ENCODE data around the gene CDC42SE1.

The CDC42SE1 gene

DNA sequence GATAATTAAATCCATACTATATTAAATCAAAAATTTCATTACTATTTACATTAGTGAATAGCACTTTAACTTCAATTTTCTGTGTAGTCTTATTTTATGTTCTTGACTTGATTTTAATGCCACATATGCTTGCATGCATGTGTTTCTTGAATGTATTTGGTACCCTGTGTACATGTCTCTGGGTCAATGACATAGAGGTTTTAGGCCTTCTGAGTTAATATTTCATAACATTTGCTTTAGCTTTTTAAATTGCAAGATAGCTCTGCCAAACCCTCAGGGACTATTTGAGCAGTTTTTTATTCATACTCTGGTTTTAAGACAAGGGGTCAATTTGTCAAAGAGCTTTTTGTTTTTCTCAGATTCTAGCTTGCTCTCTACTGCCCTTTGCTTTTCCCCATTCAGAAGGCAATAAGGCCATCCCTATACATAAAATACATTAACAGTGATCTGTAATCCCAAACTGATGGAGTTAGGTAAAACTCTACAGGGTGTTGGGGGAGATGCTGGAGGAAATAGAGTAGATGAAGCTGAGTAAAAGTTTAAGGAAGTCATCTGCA lies 5.7 kb upstream of the CDC42SE1 start:
- Histone ChIP-seq H3K9me3 (ENCODE audit: control insufficient read depth, low read length) (no peaks in the 10 kb centered on the region), H3K9ac (ENCODE audit: low read length) (no peak overlapping the region), H3K27me3 (replicated peaks; ENCODE audit: control insufficient read depth, insufficient read depth, low read length) (no peaks in the 10 kb centered on the region), H3K4me3 (ENCODE audit: low read length) (no peak overlapping the region), H3K4me1 (ENCODE audit: control insufficient read depth, insufficient read depth, low read length) (peaks cover 17% of the 10 kb centered on the region), H3K36me3 (ENCODE audit: control insufficient read depth, insufficient read depth, low read length, severe bottlenecking) (no peaks in the 10 kb centered on the region)
- no peak for DNase-seq (ENCODE audit: low read depth)

DNA sequence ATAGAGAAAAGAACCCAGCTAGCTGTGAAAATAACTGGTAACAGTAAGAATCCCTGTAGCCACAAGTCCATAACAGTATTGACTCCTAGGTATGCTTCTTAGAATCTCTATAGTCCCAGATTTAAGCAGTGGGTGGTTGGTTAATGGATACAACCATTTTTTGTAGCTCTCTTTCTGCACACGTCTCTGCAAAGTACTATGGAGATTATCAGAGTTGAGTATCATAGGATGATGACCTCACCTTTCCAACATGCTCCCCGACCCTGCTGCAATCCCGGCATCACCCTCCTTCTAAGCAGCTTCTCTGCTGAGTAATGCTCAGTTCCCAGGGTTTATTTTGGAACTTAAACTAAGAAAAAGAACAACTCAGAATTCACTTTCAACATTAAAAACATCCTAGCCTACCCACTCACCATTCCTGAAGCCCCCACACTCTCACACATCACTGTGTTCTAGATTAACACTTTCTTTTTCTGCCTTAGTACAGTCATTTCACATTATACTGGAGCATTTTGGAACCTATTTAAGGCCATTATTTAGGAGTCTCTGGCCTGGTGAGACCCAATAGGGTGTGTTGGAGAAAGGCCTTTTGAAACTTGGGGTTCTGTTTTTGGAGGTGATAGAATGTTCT lies 3.4 kb upstream of the CDC42SE1 start:
- H3K36me3 ChIP-seq (ENCODE audit: control insufficient read depth, insufficient read depth, low read length, severe bottlenecking): no peaks in the 10 kb centered on the region
- H3K9ac ChIP-seq (ENCODE audit: low read length): peak overlapping the region; percentile 66
- H3K4me3 ChIP-seq (ENCODE audit: low read length): no peak overlapping the region
- H3K27me3 ChIP-seq (replicated peaks; ENCODE audit: control insufficient read depth, insufficient read depth, low read length): no peaks in the 10 kb centered on the region
- peaks cover 20% of the 10 kb centered on the region for H3K4me1 ChIP-seq (ENCODE audit: control insufficient read depth, insufficient read depth, low read length)
- DNase-seq (ENCODE audit: low read depth): peak; percentile 81
- no peaks in the 10 kb centered on the region for H3K9me3 ChIP-seq (ENCODE audit: control insufficient read depth, low read length)

DNA sequence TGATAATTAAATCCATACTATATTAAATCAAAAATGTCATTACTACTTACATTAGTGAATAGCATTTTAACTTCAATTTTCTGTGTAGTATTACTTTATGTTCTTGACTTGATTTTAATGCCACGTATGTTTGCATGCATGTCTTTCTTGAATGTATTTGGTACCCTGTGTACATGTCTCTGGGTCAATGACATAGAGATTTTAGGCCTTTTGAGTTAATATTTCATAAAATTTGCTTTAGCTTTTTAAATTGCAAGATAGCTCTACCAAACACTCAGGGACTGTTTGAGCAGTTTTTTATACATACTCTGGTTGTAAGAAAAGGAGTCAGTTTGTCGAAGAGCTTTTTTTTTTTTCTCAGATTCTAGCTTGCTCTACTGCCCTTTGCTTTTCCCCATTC lies 2.3 kb upstream of the CDC42SE1 start:
- Histone ChIP-seq H3K9ac (ENCODE audit: low read length) (no peak overlapping the region), H3K4me3 (ENCODE audit: low read length) (no peak overlapping the region), H3K4me1 (ENCODE audit: control insufficient read depth, insufficient read depth, low read length) (peaks cover 32% of the 10 kb centered on the region), H3K27me3 (replicated peaks; ENCODE audit: control insufficient read depth, insufficient read depth, low read length) (no peaks in the 10 kb centered on the region), H3K9me3 (ENCODE audit: control insufficient read depth, low read length) (no peaks in the 10 kb centered on the region), H3K36me3 (ENCODE audit: control insufficient read depth, insufficient read depth, low read length, severe bottlenecking) (no peaks in the 10 kb centered on the region)
- DNase-seq (ENCODE audit: low read depth): peak; percentile 34

DNA sequence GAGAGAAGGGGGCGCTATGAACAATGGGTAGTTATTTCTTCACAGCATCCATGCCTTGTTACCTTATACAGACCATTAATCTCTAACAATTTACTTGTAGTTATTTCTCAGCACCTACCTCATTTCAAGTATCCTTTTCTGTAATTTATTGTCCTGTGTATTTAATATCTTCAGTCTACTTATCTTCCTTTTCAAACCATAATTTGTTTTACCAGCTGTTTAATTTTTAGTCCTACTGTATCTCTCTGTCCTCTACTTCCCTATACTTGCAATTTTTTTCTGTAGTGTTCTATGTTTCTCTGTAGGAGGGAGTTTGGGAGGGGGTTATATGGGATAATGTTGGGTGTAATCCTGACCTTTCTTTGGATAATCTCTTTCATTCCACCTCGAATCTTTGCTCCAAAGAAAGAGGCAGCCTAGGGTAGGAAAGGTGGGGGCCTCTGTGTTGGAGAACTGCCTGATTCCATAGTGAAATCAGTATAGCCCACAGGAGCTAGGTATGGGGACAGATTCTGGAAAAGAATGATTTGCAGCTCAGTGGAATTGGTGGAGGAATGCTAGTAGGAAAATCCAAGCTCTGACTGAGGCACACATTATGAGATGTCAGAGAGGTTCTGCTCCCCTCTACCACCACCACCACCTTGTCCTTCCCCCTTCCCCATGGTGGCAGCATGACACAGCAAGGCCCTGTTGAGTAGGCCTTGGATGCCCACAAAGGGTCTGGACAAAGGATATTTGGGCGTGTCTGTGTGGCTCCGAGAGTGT lies 1.4 kb upstream of the CDC42SE1 start:
- no peaks in the 10 kb centered on the region for H3K27me3 ChIP-seq (replicated peaks; ENCODE audit: control insufficient read depth, insufficient read depth, low read length)
- DNase-seq (ENCODE audit: low read depth): peak; percentile 42
- peak overlapping the region; percentile 98 for H3K4me3 ChIP-seq (ENCODE audit: low read length)
- peaks cover 41% of the 10 kb centered on the region for H3K4me1 ChIP-seq (ENCODE audit: control insufficient read depth, insufficient read depth, low read length)
- peak overlapping the region; percentile 96 for H3K9ac ChIP-seq (ENCODE audit: low read length)
- peaks cover 8% of the 10 kb centered on the region for H3K36me3 ChIP-seq (ENCODE audit: control insufficient read depth, insufficient read depth, low read length, severe bottlenecking)
- H3K9me3 ChIP-seq (ENCODE audit: control insufficient read depth, low read length): no peaks in the 10 kb centered on the region

GRCh38 chr1:151060007-151060656 lies 710 bp upstream of the CDC42SE1 start, which contains the start of gene MLLT11:
MLLT11 (plus strand) TSS chr1:151060397; CDS start chr1:151067225, 6,828 bp downstream.
- Histone ChIP-seq H3K4me1 (ENCODE audit: control insufficient read depth, insufficient read depth, low read length) (peaks cover 40% of the 10 kb centered on the region), H3K36me3 (ENCODE audit: control insufficient read depth, insufficient read depth, low read length, severe bottlenecking) (peaks cover 15% of the 10 kb centered on the region), H3K9me3 (ENCODE audit: control insufficient read depth, low read length) (no peaks in the 10 kb centered on the region), H3K27me3 (replicated peaks; ENCODE audit: control insufficient read depth, insufficient read depth, low read length) (no peaks in the 10 kb centered on the region), H3K4me3 (ENCODE audit: low read length) (peak within 1 kb of the TSS; percentile 98), H3K9ac (ENCODE audit: low read length) (peak within 1 kb of the TSS; percentile 96)
- peak; percentile 89 for DNase-seq (ENCODE audit: low read depth)

GRCh38 chr1:151058692-151059091 lies 730 bp downstream of the CDC42SE1 start:
- no peaks in the 10 kb centered on the region for H3K9me3 ChIP-seq (ENCODE audit: control insufficient read depth, low read length)
- H3K9ac ChIP-seq (ENCODE audit: low read length): peak overlapping the region; percentile 96
- H3K4me3 ChIP-seq (ENCODE audit: low read length): peak overlapping the region; percentile 98
- peaks cover 40% of the 10 kb centered on the region for H3K4me1 ChIP-seq (ENCODE audit: control insufficient read depth, insufficient read depth, low read length)
- DNase-seq (ENCODE audit: low read depth): peak; percentile 60
- H3K27me3 ChIP-seq (replicated peaks; ENCODE audit: control insufficient read depth, insufficient read depth, low read length): no peaks in the 10 kb centered on the region
- peaks cover 29% of the 10 kb centered on the region for H3K36me3 ChIP-seq (ENCODE audit: control insufficient read depth, insufficient read depth, low read length, severe bottlenecking)

- Histone ChIP-seq H3K4me1 (ENCODE audit: control insufficient read depth, insufficient read depth, low read length) (peaks cover 37% of the 10 kb centered on the region), H3K27me3 (replicated peaks; ENCODE audit: control insufficient read depth, insufficient read depth, low read length) (no peaks in the 10 kb centered on the region), H3K4me3 (ENCODE audit: low read length) (peak overlapping the region; percentile 2), H3K9ac (ENCODE audit: low read length) (peak overlapping the region; percentile 8), H3K9me3 (ENCODE audit: control insufficient read depth, low read length) (no peaks in the 10 kb centered on the region), H3K36me3 (ENCODE audit: control insufficient read depth, insufficient read depth, low read length, severe bottlenecking) (peaks cover 54% of the 10 kb centered on the region)
- DNase-seq (ENCODE audit: low read depth): no peak
These were observed 3.3 kb downstream of the CDC42SE1 start for GRCh38 chr1:151056149-151056548.

DNA sequence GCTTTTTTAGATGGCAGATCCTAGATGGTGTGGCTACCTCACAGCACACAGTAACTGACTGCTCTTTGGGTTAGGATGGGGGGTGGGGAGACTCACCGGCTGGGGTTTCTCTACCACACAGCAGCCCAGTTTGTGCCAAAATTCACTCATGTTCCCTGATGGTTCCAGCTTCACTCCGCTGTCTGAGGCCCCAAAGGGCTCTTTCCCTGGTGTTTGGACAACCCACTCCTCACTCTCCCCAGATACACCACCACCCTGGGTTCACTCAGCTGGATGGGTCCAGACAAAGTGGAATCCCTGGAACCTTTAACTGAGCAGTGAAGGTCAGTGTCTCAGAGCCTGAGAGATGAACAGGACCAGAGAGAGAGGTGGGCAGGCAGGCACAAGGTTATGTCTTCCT lies 3.8 kb downstream of the CDC42SE1 start:
- H3K27me3 ChIP-seq (replicated peaks; ENCODE audit: control insufficient read depth, insufficient read depth, low read length): no peaks in the 10 kb centered on the region
- H3K9ac ChIP-seq (ENCODE audit: low read length): no peak overlapping the region
- no peak overlapping the region for H3K4me3 ChIP-seq (ENCODE audit: low read length)
- peaks cover 33% of the 10 kb centered on the region for H3K4me1 ChIP-seq (ENCODE audit: control insufficient read depth, insufficient read depth, low read length)
- H3K9me3 ChIP-seq (ENCODE audit: control insufficient read depth, low read length): no peaks in the 10 kb centered on the region
- DNase-seq (ENCODE audit: low read depth): no peak
- H3K36me3 ChIP-seq (ENCODE audit: control insufficient read depth, insufficient read depth, low read length, severe bottlenecking): peaks cover 58% of the 10 kb centered on the region

DNA sequence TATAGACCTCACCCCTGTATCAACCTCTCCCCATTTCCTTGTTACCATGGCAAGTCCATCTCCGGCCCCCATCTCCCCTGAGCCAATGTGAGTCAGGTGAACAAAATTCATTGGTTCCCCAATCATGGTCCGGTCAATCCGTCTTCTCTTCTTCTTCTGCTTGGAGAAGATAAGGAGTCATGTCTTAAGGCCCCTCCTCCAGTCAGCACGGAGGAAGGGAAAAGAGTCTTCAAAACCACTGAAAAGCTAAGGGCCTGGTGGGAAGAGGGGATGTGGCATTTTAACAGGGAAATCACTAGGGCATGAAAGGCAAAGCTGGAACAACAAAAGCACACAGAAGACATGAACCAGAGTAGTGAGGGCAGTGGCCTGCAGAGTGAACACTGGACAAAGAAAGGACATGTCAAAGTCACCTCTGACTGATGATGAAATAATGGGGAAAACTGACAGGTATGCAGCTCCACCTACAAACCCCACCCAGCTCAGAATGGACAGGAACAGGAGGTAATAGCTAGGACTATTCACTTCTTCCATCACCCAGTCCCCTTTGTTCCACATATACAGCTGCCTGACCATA lies 4.4 kb downstream of the CDC42SE1 start:
- Histone ChIP-seq H3K9me3 (ENCODE audit: control insufficient read depth, low read length) (no peaks in the 10 kb centered on the region), H3K4me1 (ENCODE audit: control insufficient read depth, insufficient read depth, low read length) (peaks cover 29% of the 10 kb centered on the region), H3K4me3 (ENCODE audit: low read length) (no peak overlapping the region), H3K9ac (ENCODE audit: low read length) (no peak overlapping the region), H3K27me3 (replicated peaks; ENCODE audit: control insufficient read depth, insufficient read depth, low read length) (no peaks in the 10 kb centered on the region), H3K36me3 (ENCODE audit: control insufficient read depth, insufficient read depth, low read length, severe bottlenecking) (peaks cover 58% of the 10 kb centered on the region)
- no peak for DNase-seq (ENCODE audit: low read depth)

DNA sequence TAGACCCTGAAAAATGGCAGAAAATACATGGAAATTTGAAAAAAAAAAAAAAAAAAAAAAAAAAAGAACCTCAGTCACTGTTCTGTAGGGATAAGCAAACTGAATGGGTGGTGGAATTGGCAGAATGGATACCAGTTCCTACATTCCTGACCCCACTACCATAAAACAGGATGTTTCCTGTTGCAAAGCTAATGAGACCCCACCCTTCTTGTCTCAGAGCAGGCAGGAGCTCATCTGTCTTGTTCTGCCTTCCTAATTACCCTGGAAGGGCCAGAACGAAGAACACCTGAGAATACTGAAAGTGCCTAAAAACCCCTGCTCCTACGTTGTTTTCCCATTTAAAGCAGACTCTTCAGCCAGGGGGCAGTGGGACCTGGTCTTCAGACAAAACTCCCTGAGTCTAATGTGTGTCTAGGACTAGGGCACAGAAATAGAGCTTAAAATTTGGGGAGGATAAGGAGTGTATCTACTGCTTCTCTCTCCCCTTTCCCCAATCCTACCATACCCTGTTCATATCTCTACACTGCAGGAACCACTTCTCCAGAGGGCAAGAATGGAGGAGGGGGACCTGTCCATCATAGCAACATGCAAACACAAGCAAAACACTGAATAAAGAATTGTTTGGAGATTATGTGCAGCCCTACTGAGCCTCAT lies 7.9 kb downstream of the CDC42SE1 start:
- no peak overlapping the region for H3K9ac ChIP-seq (ENCODE audit: low read length)
- H3K4me1 ChIP-seq (ENCODE audit: control insufficient read depth, insufficient read depth, low read length): peaks cover 26% of the 10 kb centered on the region
- H3K36me3 ChIP-seq (ENCODE audit: control insufficient read depth, insufficient read depth, low read length, severe bottlenecking): peaks cover 57% of the 10 kb centered on the region
- no peak for DNase-seq (ENCODE audit: low read depth)
- no peak overlapping the region for H3K4me3 ChIP-seq (ENCODE audit: low read length)
- no peaks in the 10 kb centered on the region for H3K9me3 ChIP-seq (ENCODE audit: control insufficient read depth, low read length)
- H3K27me3 ChIP-seq (replicated peaks; ENCODE audit: control insufficient read depth, insufficient read depth, low read length): no peaks in the 10 kb centered on the region
